Spleen (tissue), 11 donors: ENCODE results near the gene MAST2. TPM values are rescaled to one million over a fixed set of nuclear protein-coding genes. Genes with fewer than 3 reads are reported as not detected.

Source experiments
- DNase-seq: peaks from one replicate; pipeline ENCODE4 v3.0.0-alpha.2; 2020
- H3K27ac ChIP-seq, 8 donors: fragments of 200-600 bp; sonication (generic) in 7 of 8; 1 replicate in 4 of 8; 2 replicates in 4 of 8; pipeline versions ENCODE4 v1.5.0 to v1.8.0; 2016 to 2021; ENCODE audit warnings: inconsistent platforms in 4 of 8, mild to moderate bottlenecking in 4 of 8, moderate library complexity in 1 of 8
- H3K27me3 ChIP-seq, 7 donors: fragments of 200-600 bp; sonication (generic) in 6 of 7; replicated peaks in 1 of 7; 1 replicate in 4 of 7; 2 replicates in 3 of 7; pipeline versions ENCODE4 v1.5.0 to v1.8.0; 2016 to 2021; ENCODE audit warnings: inconsistent platforms in 3 of 7, mild to moderate bottlenecking in 1 of 7
- H3K36me3 ChIP-seq, 6 donors: fragments of 200-600 bp; sonication (generic) in 5 of 6; 1 replicate in 4 of 6; 2 replicates in 2 of 6; pipeline versions ENCODE4 v1.5.0 to v1.8.0; 2016 to 2021; ENCODE audit warnings: inconsistent platforms in 2 of 6
- H3K4me1 ChIP-seq, 6 donors: fragments of 200-600 bp; sonication (generic) in 5 of 6; 1 replicate in 3 of 6; 2 replicates in 3 of 6; pipeline versions ENCODE4 v1.5.0 to v1.8.0; 2016 to 2021; ENCODE audit warnings: inconsistent platforms in 3 of 6
- H3K4me3 ChIP-seq, 8 donors: fragments of 200-600 bp; sonication (generic) in 7 of 8; 1 replicate in 4 of 8; 2 replicates in 4 of 8; pipeline versions ENCODE4 v1.5.0 to v1.8.0; 2016 to 2021; ENCODE audit warnings: inconsistent platforms in 4 of 8, mild to moderate bottlenecking in 4 of 8, moderate library complexity in 2 of 8
- H3K9me3 ChIP-seq, 8 donors: fragments of 200-600 bp; sonication (generic) in 7 of 8; 1 replicate in 4 of 8; 2 replicates in 4 of 8; pipeline versions ENCODE4 v1.5.0 to v1.8.0; 2016 to 2021; ENCODE audit warnings: inconsistent platforms in 4 of 8
- POLR2A ChIP-seq, 3 donors: fragments of 450-650 bp; IDR thresholded peaks; one replicate each; pipeline ENCODE4 v1.5.1; 2017; ENCODE audit warnings: antibody characterized with exemption in 3 of 3, mild to moderate bottlenecking in 1 of 3
- POLR2AphosphoS5 ChIP-seq, 3 donors: sonication (generic); formaldehyde crosslinking; IDR thresholded peaks; one replicate each; pipeline ENCODE4 v1.5.1; 2017; ENCODE audit warnings: antibody characterized with exemption in 3 of 3
- WGBS, 5 donors: extraction: QIAGEN DNeasy Blood & Tissue Kit in 3 of 5; methylation state at CpG; one replicate each; pipeline versions ENCODE4 v1.1.5 to v1.1.7; 2013 to 2018; 5-methylcytosine and 5-hydroxymethylcytosine counted together
- intact Hi-C: fragments of 100-400 bp; cut with DNase I; formaldehyde crosslinking; loops from one replicate; pipeline ENCODE4 v1.15.0; 2023; ENCODE audit warnings: low total_unique reads
- polyA plus RNA-seq, 3 donors: library from polyadenylated mRNA; stranded (reverse); fragments of 200-250 nt; gene quantifications; one replicate each; pipeline ENCODE4 v1.2.1, GENCODE V29; 2013
- total RNA-seq, 7 donors: library from RNA; depleted of rRNA in 3 of 7; stranded (reverse); fragments of >200 nt in 3 of 7; fragmentation: NEBNext Ultra II Directional in 4 of 7; extraction: Animal tissue kit (Norgen Biotek cat#: 25700) in 4 of 7; gene quantifications; one replicate each; pipeline versions ENCODE4 v1.1.0 to v1.2.1, GENCODE V29; 2016 to 2021
- TF ChIP-seq, protein P1 (sequence below), 11 experiments: fragments of 200-600 bp in 7 of 11; fragments of 450-650 bp in 4 of 11; sonication (generic) in 4 of 11; IDR thresholded peaks in 8 of 11; conservative IDR thresholded peaks in 3 of 11; 1 replicate in 7 of 11; 2 replicates in 4 of 11; pipeline versions ENCODE4 v1.4.0 to v1.8.0; 2016 to 2021; ENCODE audit warnings: antibody characterized with exemption in 11 of 11, inconsistent platforms in 4 of 11, mild to moderate bottlenecking in 1 of 11
- donor health status: healthy with polysubstance abuse.
- donor health status: DM: no; HTN: no; CAD: no; lungs with moderate emphysema.
- donor health status: DM: no; HTN: no; CAD: no.
- donor health status: Bipolar disorder and iron deficiency.
- donor health status: healthy.
- donor health status: DM: no; HTN: no; CAD: no.
- donor health status: DM: yes; HTN: yes; CAD: no.

The MAST2 gene
- total and polyA plus RNA-seq, 10 donors = 3.6 to 19.4 (median 12.9) TPM

DNA sequence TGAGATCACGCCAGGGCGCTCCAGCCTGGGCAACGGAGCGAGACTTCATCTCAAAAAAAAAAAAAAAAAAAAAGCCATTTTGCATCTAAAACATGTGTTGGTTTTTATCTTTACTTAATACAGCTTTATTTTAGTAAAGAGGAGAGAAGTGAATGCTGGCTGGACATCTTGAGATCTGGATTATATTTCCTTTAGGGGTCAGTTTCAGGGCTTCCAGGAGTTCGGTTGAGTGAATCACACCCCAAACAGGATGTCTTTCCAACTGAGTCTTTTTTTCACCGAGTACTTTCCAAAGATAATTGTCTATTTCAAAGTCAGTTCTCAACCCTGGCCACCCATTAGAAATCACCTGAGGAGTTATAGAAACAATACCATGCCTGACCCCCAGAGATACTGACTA lies 36.4 kb upstream of the MAST2 start:
- intact Hi-C loops = no loop called here
- Histone ChIP-seq H3K4me3 (no peak overlapping the region), H3K27me3 (peaks cover 0 to 9% (median 0%) of the 10 kb centered on the region in 7 donors), H3K36me3 (no peaks in the 10 kb centered on the region), H3K9me3 (no peaks in the 10 kb centered on the region), H3K27ac (no peak overlapping the region), H3K4me1 (no peaks in the 10 kb centered on the region)
- WGBS, 5 donors = 60 to 78% (median 69%) methylated on average over 6 of the region's 6 CpGs
- TF ChIP-seq POLR2A (IDR thresholded peaks at IDR 0.05) = no peak
- no peak for TF ChIP-seq POLR2AphosphoS5 (IDR thresholded peaks at IDR 0.05)
- TF ChIP-seq, protein P1, sequence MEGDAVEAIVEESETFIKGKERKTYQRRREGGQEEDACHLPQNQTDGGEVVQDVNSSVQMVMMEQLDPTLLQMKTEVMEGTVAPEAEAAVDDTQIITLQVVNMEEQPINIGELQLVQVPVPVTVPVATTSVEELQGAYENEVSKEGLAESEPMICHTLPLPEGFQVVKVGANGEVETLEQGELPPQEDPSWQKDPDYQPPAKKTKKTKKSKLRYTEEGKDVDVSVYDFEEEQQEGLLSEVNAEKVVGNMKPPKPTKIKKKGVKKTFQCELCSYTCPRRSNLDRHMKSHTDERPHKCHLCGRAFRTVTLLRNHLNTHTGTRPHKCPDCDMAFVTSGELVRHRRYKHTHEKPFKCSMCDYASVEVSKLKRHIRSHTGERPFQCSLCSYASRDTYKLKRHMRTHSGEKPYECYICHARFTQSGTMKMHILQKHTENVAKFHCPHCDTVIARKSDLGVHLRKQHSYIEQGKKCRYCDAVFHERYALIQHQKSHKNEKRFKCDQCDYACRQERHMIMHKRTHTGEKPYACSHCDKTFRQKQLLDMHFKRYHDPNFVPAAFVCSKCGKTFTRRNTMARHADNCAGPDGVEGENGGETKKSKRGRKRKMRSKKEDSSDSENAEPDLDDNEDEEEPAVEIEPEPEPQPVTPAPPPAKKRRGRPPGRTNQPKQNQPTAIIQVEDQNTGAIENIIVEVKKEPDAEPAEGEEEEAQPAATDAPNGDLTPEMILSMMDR (IDR thresholded peaks at IDR 0.05 in 8 of 11, conservative IDR thresholded peaks at IDR 0.05 in 3 of 11) = no peak
- DNase-seq = no peak

GRCh38 chr1:45769261-45769932 lies 34.0 kb upstream of the MAST2 start:
- Histone ChIP-seq H3K4me3 (no peak overlapping the region), H3K27me3 (no peaks in the 10 kb centered on the region), H3K27ac (no peak overlapping the region), H3K36me3 (no peaks in the 10 kb centered on the region), H3K4me1 (no peaks in the 10 kb centered on the region), H3K9me3 (no peaks in the 10 kb centered on the region)
- intact Hi-C loops = no loop called here
- no peak for TF ChIP-seq POLR2AphosphoS5 (IDR thresholded peaks at IDR 0.05)
- TF ChIP-seq, protein P1 (IDR thresholded peaks at IDR 0.05 in 8 of 11, conservative IDR thresholded peaks at IDR 0.05 in 3 of 11) = no peak
- TF ChIP-seq POLR2A (IDR thresholded peaks at IDR 0.05) = no peak
- WGBS, 5 donors = 60 to 75% (median 65%) methylated on average over 4 of the region's 4 CpGs
- DNase-seq = no peak

DNA sequence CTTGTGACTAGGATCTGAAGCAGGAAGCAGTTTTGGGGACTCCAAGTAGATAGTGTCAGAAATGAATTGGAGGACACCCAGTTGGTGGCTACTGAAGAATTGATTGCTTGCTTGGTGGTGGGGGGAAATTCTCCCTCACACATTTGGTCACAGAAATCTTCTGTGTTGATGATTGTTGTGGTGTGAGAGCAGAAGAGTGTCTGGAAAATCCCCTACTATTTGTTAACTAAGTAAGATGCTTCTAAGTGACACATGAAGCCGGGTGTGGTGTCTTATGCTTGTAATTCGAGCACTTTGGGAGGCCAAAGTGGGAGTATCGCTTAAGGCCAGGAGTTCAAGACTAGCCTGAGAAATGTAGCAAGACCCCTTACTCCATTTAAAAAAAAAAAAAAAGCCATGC lies 30.4 kb upstream of the MAST2 start:
- intact Hi-C loops = no loop called here
- whole genome bisulfite sequencing, 5 donors = 73 to 90% (median 79%) methylated on average over 3 of the region's 3 CpGs
- no peak for TF ChIP-seq POLR2A (IDR thresholded peaks at IDR 0.05)
- TF ChIP-seq, protein P1 (IDR thresholded peaks at IDR 0.05 in 8 of 11, conservative IDR thresholded peaks at IDR 0.05 in 3 of 11) = no peak
- no peak for TF ChIP-seq POLR2AphosphoS5 (IDR thresholded peaks at IDR 0.05)
- no peaks in the 10 kb centered on the region for H3K36me3 ChIP-seq
- DNase-seq = no peak
- no peaks in the 10 kb centered on the region for H3K9me3 ChIP-seq
- H3K4me3 ChIP-seq = no peak overlapping the region
- H3K27ac ChIP-seq = no peak overlapping the region
- no peaks in the 10 kb centered on the region for H3K27me3 ChIP-seq
- no peaks in the 10 kb centered on the region for H3K4me1 ChIP-seq

GRCh38 chr1:45775794-45776193 lies 27.6 kb upstream of the MAST2 start:
- Histone ChIP-seq H3K4me3 (no peak overlapping the region), H3K9me3 (no peaks in the 10 kb centered on the region), H3K27me3 (no peaks in the 10 kb centered on the region), H3K27ac (no peak overlapping the region), H3K4me1 (no peaks in the 10 kb centered on the region), H3K36me3 (no peaks in the 10 kb centered on the region)
- 84 to 93% (median 91%) methylated on average over 3 of the region's 3 CpGs for WGBS, 5 donors
- intact Hi-C loops = no loop called here
- TF ChIP-seq POLR2AphosphoS5 (IDR thresholded peaks at IDR 0.05) (no peak), POLR2A (IDR thresholded peaks at IDR 0.05) (no peak)
- TF ChIP-seq, protein P1 (IDR thresholded peaks at IDR 0.05 in 8 of 11, conservative IDR thresholded peaks at IDR 0.05 in 3 of 11) = no peak
- no peak for DNase-seq
